HCT116 (cell line): ENCODE measurements around the gene XYLT1.

Source experiments
- CEBPB ChIP-seq: IDR thresholded peaks from 2 replicates; pipeline ENCODE4 v1.6.1; 2012; ENCODE audit warnings: low read depth
- CTCF ChIP-seq, 3 experiments: fragments of 200-600 bp in 1 of 3; sonication (generic) in 1 of 3; IDR thresholded peaks in 2 of 3; conservative IDR thresholded peaks in 1 of 3; 2 replicates each; pipeline ENCODE4 v1.5.1; 2012 to 2017; ENCODE audit warnings: low read depth in 2 of 3, low read length in 2 of 3, antibody characterized with exemption in 1 of 3, borderline replicate concordance in 1 of 3, control low read depth in 1 of 3, mild to moderate bottlenecking in 1 of 3, mixed read lengths in 1 of 3, mixed run types in 1 of 3, moderate library complexity in 1 of 3; ENCODE audit not compliant: insufficient read depth in 1 of 3
- EGR1 ChIP-seq: IDR thresholded peaks from 2 replicates; pipeline ENCODE4 v1.6.1; 2012; ENCODE audit warnings: low read depth
- ELF1 ChIP-seq: IDR thresholded peaks from 2 replicates; pipeline ENCODE4 v1.6.1; 2012; ENCODE audit warnings: low read depth, borderline replicate concordance
- POLR2A ChIP-seq: IDR thresholded peaks from 2 replicates; pipeline ENCODE4 v1.7.0; 2011; ENCODE audit warnings: borderline replicate concordance; ENCODE audit not compliant: insufficient read depth, insufficient read length; ENCODE audit errors: extremely low read depth
- RAD21 ChIP-seq: IDR thresholded peaks from 2 replicates; pipeline ENCODE4 v1.6.1; 2012; ENCODE audit warnings: low read depth, mild to moderate bottlenecking
- TCF7L2 ChIP-seq: IDR thresholded peaks from 2 replicates; pipeline ENCODE4 v1.7.0; 2011; ENCODE audit warnings: borderline replicate concordance, inconsistent platforms; ENCODE audit not compliant: insufficient read depth, insufficient read length; ENCODE audit errors: extremely low read depth

- TF ChIP-seq CEBPB = no peak
- TF ChIP-seq ELF1 = no peak
- no peak for TF ChIP-seq EGR1
- TF ChIP-seq CTCF (IDR thresholded peaks at IDR 0.05 in 2 of 3, conservative IDR thresholded peaks at IDR 0.05 in 1 of 3; ENCODE audit: borderline replicate concordance in 1 of 3, insufficient read depth in 1 of 3, low read depth in 2 of 3, low read length in 2 of 3) = no peak
- no peak for TF ChIP-seq RAD21
- TF ChIP-seq POLR2A = no peak
- TF ChIP-seq TCF7L2 = no peak
These were observed 362.2 kb downstream of the XYLT1 start for GRCh38 chr16:17108596-17108995.
